CD4-positive, CD25-positive, alpha-beta regulatory T cell (primary cell): Measurements from ENCODE around the gene CDH13. TPM values are rescaled to one million over a fixed set of nuclear protein-coding genes. Genes with fewer than 3 reads are reported as not detected.

Experiments
- ATAC-seq, 2 donors: fragments of 150-1000 bp; cut with Tn5 transposase; one replicate each; pipeline ENCODE4 v1.10.0; 2021; ENCODE audit warnings: low read depth in 2 of 2, moderate number of reproducible peaks in 2 of 2, moderate library complexity in 1 of 2
- DNase-seq, 3 donors: peaks; one replicate each; pipeline versions ENCODE4 v3.0.0 to v3.0.0-alpha.2; 2012 to 2022; ENCODE audit warnings: mixed read lengths in 1 of 3
- H3K27ac ChIP-seq: one replicate; pipeline ENCODE4 v1.7.0; 2013; ENCODE audit warnings: mild to moderate bottlenecking, low read length; ENCODE audit not compliant: insufficient read depth, poor library complexity, severe bottlenecking
- H3K27me3 ChIP-seq: one replicate; pipeline ENCODE4 v1.7.0; 2013; ENCODE audit warnings: low read length; ENCODE audit not compliant: control insufficient read depth, insufficient read depth
- H3K36me3 ChIP-seq: one replicate; pipeline ENCODE4 v1.7.0; 2013; ENCODE audit warnings: mild to moderate bottlenecking, low read length, moderate library complexity; ENCODE audit not compliant: control insufficient read depth, insufficient read depth
- H3K4me1 ChIP-seq: 2 replicates; pipeline ENCODE4 v1.7.0; 2013; ENCODE audit warnings: mild to moderate bottlenecking, low read length; ENCODE audit not compliant: insufficient read depth, control insufficient read depth, poor library complexity, severe bottlenecking
- H3K4me3 ChIP-seq: one replicate; pipeline ENCODE4 v1.7.0; 2013; ENCODE audit warnings: low read depth, mild to moderate bottlenecking, low read length, moderate library complexity
- H3K9me3 ChIP-seq, 2 experiments: 1 replicate in 1 of 2; 2 replicates in 1 of 2; pipeline ENCODE4 v1.7.0; 2013; ENCODE audit warnings: low read length in 2 of 2, mild to moderate bottlenecking in 1 of 2, moderate library complexity in 1 of 2; ENCODE audit not compliant: control insufficient read depth in 2 of 2
- H3K27ac Mint-ChIP-seq, 3 donors: one replicate each; pipeline ENCODE4 v1.8.0; 2020 to 2022; ENCODE audit warnings: mild to moderate bottlenecking in 3 of 3, mixed read lengths in 3 of 3, moderate library complexity in 2 of 3
- H3K27me3 Mint-ChIP-seq: one replicate; pipeline ENCODE4 v1.8.0; 2022; ENCODE audit warnings: mild to moderate bottlenecking, mixed read lengths
- H3K36me3 Mint-ChIP-seq: one replicate; pipeline ENCODE4 v1.8.0; 2020; ENCODE audit warnings: mixed read lengths
- H3K4me1 Mint-ChIP-seq, 4 donors: one replicate each; pipeline ENCODE4 v1.8.0; 2020 to 2022; ENCODE audit warnings: mixed read lengths in 4 of 4, mild to moderate bottlenecking in 1 of 4
- H3K4me3 Mint-ChIP-seq, 4 donors: one replicate each; pipeline ENCODE4 v1.8.0; 2020 to 2022; ENCODE audit warnings: mild to moderate bottlenecking in 4 of 4, mixed read lengths in 4 of 4, moderate library complexity in 3 of 4
- H3K9me3 Mint-ChIP-seq, 7 donors: one replicate each; pipeline ENCODE4 v1.8.0; 2020 to 2022; ENCODE audit warnings: mixed read lengths in 7 of 7, mild to moderate bottlenecking in 3 of 7, moderate library complexity in 2 of 7
- polyA plus RNA-seq, 4 donors: library from polyadenylated mRNA; unstranded; fragments of 300-500 nt; fragmentation: Illumina TruSeq; gene quantifications; one replicate each; pipeline ENCODE4 v1.2.3, GENCODE V29; 2021
- total RNA-seq: library from RNA; stranded (reverse); gene quantifications from one replicate; pipeline ENCODE4 v1.2.3, GENCODE V29; 2022

Gene CDH13
- total and polyA plus RNA-seq, 5 donors from 2014 or later = not detected

- Mint-ChIP-seq H3K36me3 (no peaks in the 10 kb centered on the region), H3K4me1 (peaks cover 0 to 5% (median 2%) of the 10 kb centered on the region in 4 donors), H3K27ac (no peak overlapping the region), H3K27me3 (peaks cover 53% of the 10 kb centered on the region), H3K9me3 (peaks cover 0 to 1% (median 0%) of the 10 kb centered on the region in 7 donors), H3K4me3 (no peak overlapping the region)
- no peaks in the 10 kb centered on the region for H3K4me1 ChIP-seq
- DNase-seq (no peak), ATAC-seq (no peak)
- H3K4me3 ChIP-seq = no peak overlapping the region
- H3K27ac ChIP-seq = no peak overlapping the region
- peaks cover 27% of the 10 kb centered on the region for H3K27me3 ChIP-seq
- H3K36me3 ChIP-seq = no peaks in the 10 kb centered on the region
- no peaks in the 10 kb centered on the region for H3K9me3 ChIP-seq
Measured at GRCh38 chr16:82629441-82630027, 2.8 kb downstream of the CDH13 start.

- H3K27me3 Mint-ChIP-seq = peaks cover 53% of the 10 kb centered on the region
- no peak overlapping the region for H3K27ac ChIP-seq
- ATAC-seq = no peak
- no peak overlapping the region for H3K27ac Mint-ChIP-seq
- peaks cover 0 to 5% (median 2%) of the 10 kb centered on the region in 4 donors for H3K4me1 Mint-ChIP-seq
- H3K4me1 ChIP-seq = no peaks in the 10 kb centered on the region
- no peak for DNase-seq
- peaks cover 22% of the 10 kb centered on the region for H3K27me3 ChIP-seq
- no peak overlapping the region for H3K4me3 Mint-ChIP-seq
- no peaks in the 10 kb centered on the region for H3K36me3 ChIP-seq
- H3K9me3 ChIP-seq = no peaks in the 10 kb centered on the region
- H3K36me3 Mint-ChIP-seq = no peaks in the 10 kb centered on the region
- H3K9me3 Mint-ChIP-seq = peaks cover 0 to 1% (median 0%) of the 10 kb centered on the region in 7 donors
- H3K4me3 ChIP-seq = no peak overlapping the region
Measured at GRCh38 chr16:82630219-82630618, 3.5 kb downstream of the CDH13 start.

GRCh38 chr16:82630688-82631087, 3.9 kb downstream of the CDH13 start:
- no peaks in the 10 kb centered on the region for H3K36me3 Mint-ChIP-seq
- H3K27me3 ChIP-seq = peaks cover 18% of the 10 kb centered on the region
- no peak overlapping the region for H3K4me3 ChIP-seq
- peaks cover 0 to 5% (median 2%) of the 10 kb centered on the region in 4 donors for H3K4me1 Mint-ChIP-seq
- peak in 1 of 3 donors; percentile 9 for DNase-seq
- H3K4me1 ChIP-seq = no peaks in the 10 kb centered on the region
- H3K27ac Mint-ChIP-seq = no peak overlapping the region
- no peak overlapping the region for H3K27ac ChIP-seq
- H3K9me3 ChIP-seq = no peaks in the 10 kb centered on the region
- no peak overlapping the region for H3K4me3 Mint-ChIP-seq
- H3K36me3 ChIP-seq = no peaks in the 10 kb centered on the region
- H3K9me3 Mint-ChIP-seq = peaks cover 0 to 1% (median 0%) of the 10 kb centered on the region in 7 donors
- ATAC-seq = no peak
- H3K27me3 Mint-ChIP-seq = peaks cover 53% of the 10 kb centered on the region

- Mint-ChIP-seq H3K36me3 (no peaks in the 10 kb centered on the region), H3K27me3 (peaks cover 40% of the 10 kb centered on the region), H3K4me3 (no peak overlapping the region)
Measured at GRCh38 chr16:82631701-82632685, 5.2 kb downstream of the CDH13 start.

GRCh38 chr16:82633964-82634600, 7.3 kb downstream of the CDH13 start:
- H3K4me1 Mint-ChIP-seq = no peaks in the 10 kb centered on the region
- H3K4me3 Mint-ChIP-seq = no peak overlapping the region
- no peak overlapping the region for H3K27ac Mint-ChIP-seq
- Histone ChIP-seq H3K9me3 (no peaks in the 10 kb centered on the region), H3K36me3 (no peaks in the 10 kb centered on the region), H3K27ac (no peak overlapping the region), H3K4me1 (no peaks in the 10 kb centered on the region), H3K27me3 (peaks cover 3% of the 10 kb centered on the region), H3K4me3 (no peak overlapping the region)
- peaks cover 0 to 1% (median 0%) of the 10 kb centered on the region in 7 donors for H3K9me3 Mint-ChIP-seq
- no peaks in the 10 kb centered on the region for H3K36me3 Mint-ChIP-seq
- DNase-seq (no peak), ATAC-seq (no peak)
- peaks cover 27% of the 10 kb centered on the region for H3K27me3 Mint-ChIP-seq

More at GRCh38 chr16:82631701-82632685, 5.2 kb downstream of the CDH13 start:
- peaks cover 0 to 3% (median 0%) of the 10 kb centered on the region in 4 donors for H3K4me1 Mint-ChIP-seq
- ATAC-seq = no peak
- Histone ChIP-seq H3K4me3 (no peak overlapping the region), H3K9me3 (no peaks in the 10 kb centered on the region), H3K27ac (no peak overlapping the region), H3K27me3 (peaks cover 14% of the 10 kb centered on the region), H3K36me3 (no peaks in the 10 kb centered on the region), H3K4me1 (no peaks in the 10 kb centered on the region)
- H3K9me3 Mint-ChIP-seq = peaks cover 0 to 1% (median 0%) of the 10 kb centered on the region in 7 donors
- no peak for DNase-seq
- no peak overlapping the region for H3K27ac Mint-ChIP-seq

- peak overlapping the region in 1 of 3 donors; percentile 22 for H3K27ac Mint-ChIP-seq
- H3K36me3 ChIP-seq = no peaks in the 10 kb centered on the region
- no peaks in the 10 kb centered on the region for H3K4me1 ChIP-seq
- peaks cover 17% of the 10 kb centered on the region for H3K27me3 Mint-ChIP-seq
- H3K9me3 ChIP-seq = no peaks in the 10 kb centered on the region
- no peaks in the 10 kb centered on the region for H3K36me3 Mint-ChIP-seq
- no peaks in the 10 kb centered on the region for H3K27me3 ChIP-seq
- no peak overlapping the region for H3K4me3 ChIP-seq
- H3K27ac ChIP-seq = no peak overlapping the region
- no peak for ATAC-seq
- H3K4me1 Mint-ChIP-seq = peaks cover 0 to 5% (median 3%) of the 10 kb centered on the region in 4 donors
- peaks cover 0 to 2% (median 0%) of the 10 kb centered on the region in 7 donors for H3K9me3 Mint-ChIP-seq
- no peak overlapping the region for H3K4me3 Mint-ChIP-seq
- no peak for DNase-seq
Measured at GRCh38 chr16:82634955-82635610, 8.3 kb downstream of the CDH13 start.

- Histone ChIP-seq H3K4me3 (no peak overlapping the region), H3K27ac (no peak overlapping the region), H3K9me3 (no peaks in the 10 kb centered on the region), H3K36me3 (no peaks in the 10 kb centered on the region), H3K4me1 (no peaks in the 10 kb centered on the region), H3K27me3 (no peaks in the 10 kb centered on the region)
- Mint-ChIP-seq H3K4me3 (no peak overlapping the region), H3K9me3 (peaks cover 0 to 2% (median 0%) of the 10 kb centered on the region in 7 donors), H3K27me3 (peaks cover 9% of the 10 kb centered on the region), H3K36me3 (no peaks in the 10 kb centered on the region), H3K4me1 (peaks cover 3 to 7% (median 5%) of the 10 kb centered on the region in 4 donors), H3K27ac (no peak overlapping the region)
- ATAC-seq (no peak), DNase-seq (no peak)
Measured at GRCh38 chr16:82636485-82636884, 9.7 kb downstream of the CDH13 start.
